DMS 273 (cell line): ENCODE measurements around the gene TBX18.

Experiments
- DNase-seq: peaks from one replicate; lab custom pipeline; 2025; ENCODE audit not compliant: unreplicated experiment; lab: John Stamatoyannopoulos, UW

TBX18 gene

DNA sequence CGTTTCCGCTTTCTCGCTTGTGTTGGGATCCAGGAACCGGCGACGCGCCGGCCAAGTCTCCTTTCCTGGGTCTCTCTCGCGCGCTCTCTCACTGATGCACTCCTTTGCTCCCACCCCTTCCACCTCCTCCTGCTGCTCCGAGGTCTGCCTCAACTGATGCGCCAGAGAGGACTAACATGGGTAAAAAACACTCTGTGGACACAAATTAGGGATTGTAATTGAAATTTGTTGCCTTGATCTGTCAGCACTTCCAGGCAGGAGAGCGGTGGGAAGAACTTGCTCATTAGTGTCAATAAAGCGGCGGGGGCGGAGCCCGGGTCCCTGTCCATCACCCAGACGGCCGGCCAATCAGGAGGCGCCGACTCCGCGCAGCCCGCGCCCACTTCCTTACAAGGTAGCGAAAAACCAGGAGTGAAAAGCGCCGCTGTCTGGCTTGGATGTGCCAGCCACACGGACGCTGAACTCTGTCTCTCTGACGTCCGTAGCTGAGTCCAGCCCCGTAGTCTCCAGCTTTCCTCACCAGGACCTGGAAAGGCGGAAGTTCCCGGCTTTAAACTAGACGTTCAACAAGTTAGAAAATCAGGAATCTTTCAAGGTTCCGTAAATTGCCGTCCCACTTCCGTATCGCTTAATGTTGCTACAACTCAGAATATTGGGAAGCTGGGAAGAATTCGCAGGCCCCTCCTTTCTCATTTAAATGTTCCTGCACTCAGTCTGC is at the start of gene TBX18:
Gene TBX18, minus strand, starts transcription at position 267 of the 718 bp plus-strand sequence. CDS start 417 bp downstream, outside the sequence.
- DNase-seq, result peak; percentile 71

DNA sequence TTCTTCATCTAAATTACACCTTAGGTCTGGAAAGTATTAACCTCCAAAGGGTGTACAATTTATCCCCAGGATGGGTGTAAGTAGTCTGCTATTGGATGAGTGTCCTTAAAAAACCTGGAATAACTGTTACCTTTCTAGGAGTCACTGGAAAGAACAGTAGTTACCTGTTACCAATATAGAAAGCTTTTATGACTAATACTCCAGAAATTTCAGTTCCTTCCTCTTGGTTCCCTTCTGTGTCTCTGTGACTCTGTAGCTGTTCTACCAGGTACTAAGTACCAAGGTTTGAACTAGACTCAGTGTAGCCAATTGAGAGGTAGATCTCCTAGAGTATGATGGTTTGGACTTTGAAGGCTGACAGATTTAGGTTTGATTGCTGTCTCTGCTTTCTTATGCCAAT is 47.0 kb upstream of the TBX18 start:
- DNase-seq, result no peak

DNA sequence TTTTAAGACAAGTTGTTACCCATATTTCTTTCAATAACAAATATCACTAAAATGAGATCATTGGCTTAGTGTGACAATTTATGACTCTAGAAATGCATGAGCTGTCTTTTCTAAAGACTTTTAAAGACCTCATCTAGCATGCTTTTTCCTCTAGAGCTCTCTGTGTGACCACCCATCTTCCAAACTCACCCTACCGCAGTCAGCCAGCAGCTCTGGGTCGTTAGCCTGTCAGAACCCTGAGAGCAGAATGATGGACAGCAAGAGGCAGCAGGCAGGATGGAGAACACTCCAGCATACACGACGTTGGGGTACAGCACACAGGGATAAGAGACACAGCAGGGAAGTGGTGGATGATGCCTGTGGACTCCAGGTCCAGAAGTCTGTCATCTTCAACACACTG is 45.1 kb upstream of the TBX18 start:
- DNase-seq, result no peak

DNA sequence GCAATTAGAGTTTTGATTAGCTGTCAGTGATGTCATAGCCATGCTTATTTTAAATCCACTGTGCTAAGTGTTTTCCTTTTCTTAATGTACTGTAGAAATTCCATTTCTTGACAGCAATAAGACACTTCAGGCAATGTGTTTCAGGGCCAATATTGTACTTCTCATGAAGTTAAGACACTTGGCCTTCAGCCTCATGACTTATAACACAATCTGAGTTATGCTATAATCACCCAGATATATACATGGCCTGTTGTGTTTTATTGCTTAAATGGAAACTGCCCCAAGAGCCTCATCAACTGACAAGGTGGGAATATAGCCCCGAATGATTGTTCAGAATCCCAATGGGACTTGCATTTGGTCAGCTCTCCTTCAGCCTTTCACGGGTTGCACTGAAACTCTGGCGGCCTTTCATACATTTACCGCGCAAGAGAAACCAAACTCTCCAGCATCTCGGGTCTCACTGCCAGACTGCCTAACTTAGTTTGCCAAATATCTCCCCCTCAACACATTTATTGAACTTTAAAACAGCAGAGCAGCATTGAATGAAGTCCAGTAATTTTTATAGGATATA is 44.2 kb upstream of the TBX18 start:
- DNase-seq, result no peak

DNA sequence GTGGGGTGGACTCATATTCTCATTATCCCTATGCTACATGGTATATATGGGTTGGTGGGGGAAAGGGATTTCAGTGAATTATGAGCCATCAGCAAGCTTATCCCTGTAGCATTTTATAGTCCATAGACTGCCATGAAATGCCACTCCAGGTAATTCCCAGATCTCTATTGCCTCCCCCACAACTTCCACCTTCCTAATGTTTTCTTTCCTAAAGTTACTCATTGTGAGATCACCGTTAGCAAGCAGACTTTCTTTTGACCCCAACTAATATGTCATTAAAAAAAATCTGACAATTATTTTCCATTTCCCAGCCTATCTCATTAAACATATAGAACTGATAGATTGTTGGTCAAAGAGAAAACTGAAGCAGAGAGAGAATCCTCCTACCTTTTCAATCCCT is 40.7 kb upstream of the TBX18 start:
- DNase-seq, result no peak

DNA sequence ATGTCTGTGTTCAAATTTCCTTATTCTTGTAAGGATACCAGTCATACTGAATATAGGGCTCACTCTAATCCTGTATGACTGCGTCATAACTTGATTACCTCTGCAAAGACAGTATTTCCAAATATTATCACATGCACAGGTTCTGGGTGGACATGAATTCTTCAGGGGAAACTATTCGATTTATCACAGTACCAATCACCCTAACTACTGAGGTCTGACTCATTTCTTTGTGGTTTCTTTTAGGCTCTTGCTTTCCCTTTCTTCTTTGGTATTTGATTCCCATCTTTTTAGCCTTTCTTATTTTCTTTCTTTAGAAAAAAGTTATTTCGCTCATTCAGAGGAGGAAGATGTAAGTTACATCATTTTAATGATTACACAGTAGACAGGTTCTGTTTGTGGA is 40.3 kb upstream of the TBX18 start:
- DNase-seq, result no peak

DNA sequence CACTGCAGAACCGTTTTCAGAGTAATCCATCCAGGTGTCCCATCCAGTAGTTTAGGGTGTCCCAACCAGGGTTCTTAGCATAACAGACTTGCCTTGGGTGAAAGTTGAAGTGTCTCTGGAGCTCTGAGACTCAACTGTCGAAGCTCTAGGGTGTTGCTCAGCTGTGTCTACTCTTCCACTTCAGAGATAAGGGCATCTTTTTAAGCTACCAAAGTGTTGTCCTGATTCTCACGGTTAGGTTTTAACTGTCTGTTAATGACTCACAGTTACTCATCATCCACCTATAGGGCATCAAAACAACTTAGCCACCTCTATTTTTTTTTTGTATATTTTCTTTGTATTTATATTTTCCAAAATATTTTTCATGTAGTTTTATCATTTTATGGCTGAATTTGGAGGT is 36.9 kb upstream of the TBX18 start:
- no peak for DNase-seq

DNA sequence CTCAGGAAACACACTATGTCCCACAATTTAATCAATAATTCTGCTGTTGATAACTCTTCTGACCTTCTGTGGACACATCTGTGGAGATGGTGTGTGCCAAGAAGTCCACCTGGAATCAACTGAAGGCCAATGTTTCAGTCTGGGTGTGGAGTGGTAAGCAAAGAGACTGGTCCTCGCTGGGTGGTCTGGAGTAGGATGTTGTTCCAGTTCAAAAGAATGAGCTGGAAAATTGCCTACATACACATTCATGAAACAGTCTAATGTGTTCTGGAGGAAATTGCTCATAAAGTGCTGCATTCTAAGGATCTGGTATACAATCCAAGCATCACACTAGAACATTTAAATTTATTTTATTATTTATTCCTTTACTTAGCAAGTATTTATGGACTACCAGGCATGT is 33.9 kb upstream of the TBX18 start:
- DNase-seq, result no peak

DNA sequence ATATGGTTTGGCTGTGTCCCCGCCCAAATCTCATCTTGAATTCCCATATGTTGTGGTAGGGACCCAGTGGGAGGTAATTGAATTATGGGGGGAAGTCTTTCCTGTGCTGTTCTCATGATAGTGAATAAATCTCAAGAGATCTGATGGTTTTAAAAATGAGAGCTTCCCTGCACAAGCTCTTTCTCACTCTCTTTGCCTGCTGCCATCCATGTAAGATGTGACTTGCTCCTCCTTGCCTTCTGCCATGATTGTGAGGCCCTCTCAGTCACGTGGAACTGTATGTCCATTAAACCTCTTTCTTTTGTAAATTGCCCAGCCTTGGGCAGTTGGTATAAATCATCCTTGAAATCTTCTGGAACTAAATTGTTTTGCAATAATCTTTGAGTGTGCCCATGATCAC is 31.9 kb upstream of the TBX18 start:
- DNase-seq, result no peak

DNA sequence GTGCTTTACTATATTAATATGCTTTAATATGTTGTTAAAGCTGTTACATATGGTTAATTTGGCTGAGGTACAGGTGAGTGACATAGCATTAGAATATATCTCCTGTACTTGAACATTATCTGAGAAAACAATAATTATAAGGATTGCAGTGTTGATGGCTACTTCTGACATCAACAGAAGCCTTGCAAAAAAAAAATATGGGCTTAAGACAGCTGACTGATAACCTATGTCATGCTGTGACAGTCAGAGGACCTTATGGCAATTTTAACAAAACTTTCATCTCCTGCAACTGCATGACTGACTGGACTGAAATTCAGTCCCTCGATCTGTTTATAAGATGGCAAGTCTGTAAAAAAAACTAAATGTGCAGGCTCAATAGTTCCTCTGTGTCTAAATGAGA is 27.5 kb upstream of the TBX18 start:
- no peak for DNase-seq

DNA sequence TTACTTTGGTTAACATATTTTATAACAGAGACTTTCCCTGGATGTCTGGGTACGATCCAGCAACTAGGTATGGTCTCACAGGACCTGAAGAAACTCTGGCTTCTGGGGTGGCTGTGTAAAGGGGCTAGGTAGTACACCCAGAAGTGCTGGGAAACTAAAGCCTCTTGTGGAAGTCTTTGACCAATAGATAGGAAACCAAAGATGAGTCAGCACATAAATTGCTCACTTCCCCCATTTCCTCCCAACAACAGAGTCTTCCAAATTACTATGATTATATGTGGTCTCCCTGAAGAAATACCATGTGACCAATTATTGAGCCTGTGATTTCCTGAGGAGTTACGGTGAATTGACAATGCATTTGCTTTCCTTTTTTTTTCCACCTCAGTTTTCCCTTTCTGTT is 26.8 kb upstream of the TBX18 start:
- no peak for DNase-seq

DNA sequence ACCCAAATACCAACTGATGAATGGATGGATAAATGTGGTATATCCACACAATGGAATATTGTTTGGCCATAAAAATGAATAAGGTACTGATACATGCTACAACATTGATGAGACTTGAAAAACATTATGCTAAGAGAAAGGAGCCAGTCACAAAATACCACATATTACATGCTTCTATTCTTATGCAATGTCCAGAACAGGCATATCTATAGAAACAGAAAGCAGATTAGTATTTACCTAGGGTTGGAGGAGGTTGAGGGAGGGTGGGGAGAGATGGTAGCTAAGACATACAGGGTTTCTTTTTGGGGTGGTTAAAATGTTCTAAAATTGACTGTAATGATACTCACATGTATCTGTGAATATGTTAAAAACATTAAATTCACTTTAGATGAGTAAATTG is 24.8 kb upstream of the TBX18 start:
- DNase-seq, result no peak

DNA sequence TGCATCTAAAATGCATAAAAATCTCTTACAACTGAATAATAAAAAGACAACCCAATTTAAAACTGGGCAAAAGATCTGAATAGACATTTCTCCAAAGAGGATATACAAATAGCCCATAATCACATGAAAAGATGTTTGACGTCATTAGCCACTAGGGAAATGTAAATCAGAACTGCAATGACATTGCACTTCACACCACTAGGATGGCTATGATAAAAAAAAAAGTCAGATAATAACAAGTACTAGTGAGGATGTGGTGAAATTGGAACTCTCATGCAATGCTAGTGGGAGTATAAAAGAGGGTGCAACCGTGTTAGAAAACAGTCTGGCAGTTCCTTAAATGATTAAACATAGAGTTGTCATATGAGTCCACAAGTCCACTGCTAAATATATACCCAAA is 24.3 kb upstream of the TBX18 start:
- DNase-seq, result no peak

DNA sequence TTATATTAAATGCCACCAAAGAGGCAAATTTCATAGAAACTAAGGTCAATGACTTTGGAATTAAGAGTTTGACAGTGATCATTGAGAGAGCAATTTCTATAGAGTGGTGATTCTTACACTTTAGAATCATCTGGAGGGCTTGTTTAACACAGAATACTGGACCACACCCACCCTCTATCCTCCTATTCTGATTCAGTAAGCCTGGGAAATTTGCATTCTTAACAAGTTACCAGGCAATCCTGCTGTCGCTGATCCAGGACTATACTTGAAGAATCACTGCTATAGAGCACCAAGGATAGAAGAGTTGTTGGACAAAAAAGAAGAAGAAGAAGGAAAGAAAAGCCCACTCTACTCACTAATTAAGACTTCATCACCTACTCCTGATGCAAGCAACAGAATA is 21.3 kb upstream of the TBX18 start:
- DNase-seq, result no peak

DNA sequence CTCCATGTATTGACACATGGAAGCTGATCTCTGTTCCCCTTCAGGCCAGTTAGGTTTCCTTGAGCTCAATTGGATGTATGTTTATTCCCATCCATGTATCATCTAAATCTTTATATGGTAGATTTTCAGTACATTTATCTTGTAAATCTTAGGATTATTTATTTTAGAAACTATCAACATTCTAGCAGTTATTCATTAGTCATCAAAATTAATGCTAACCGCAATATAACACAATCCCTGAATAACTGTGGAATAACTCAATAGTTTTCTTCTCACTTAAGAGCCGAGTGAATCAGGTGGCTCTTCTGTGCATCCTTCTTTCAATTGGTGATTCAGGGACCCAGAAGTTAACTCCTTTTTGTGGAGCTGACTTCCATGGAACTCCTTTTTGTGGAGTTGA is 15.5 kb upstream of the TBX18 start:
- no peak for DNase-seq

DNA sequence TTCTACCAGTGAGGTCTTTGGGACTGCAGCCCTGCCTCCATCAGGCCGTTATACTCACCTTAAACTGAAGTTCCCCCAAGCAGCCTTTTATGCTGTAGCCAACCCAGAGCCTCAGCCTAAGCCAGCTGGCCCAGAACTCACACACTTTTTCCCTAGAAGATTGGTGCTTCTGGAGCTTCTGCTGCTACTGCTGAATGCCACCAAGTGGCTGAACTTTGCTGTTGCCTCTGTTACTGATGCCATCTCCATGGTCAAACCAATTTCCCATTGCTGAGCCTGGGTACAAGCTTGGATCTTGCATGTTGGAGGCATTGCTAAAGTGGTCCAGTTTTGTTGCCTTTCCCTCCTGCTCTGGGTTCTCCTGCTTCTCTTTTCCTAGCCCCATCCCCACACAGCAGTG is 15.0 kb upstream of the TBX18 start:
- DNase-seq, result no peak

DNA sequence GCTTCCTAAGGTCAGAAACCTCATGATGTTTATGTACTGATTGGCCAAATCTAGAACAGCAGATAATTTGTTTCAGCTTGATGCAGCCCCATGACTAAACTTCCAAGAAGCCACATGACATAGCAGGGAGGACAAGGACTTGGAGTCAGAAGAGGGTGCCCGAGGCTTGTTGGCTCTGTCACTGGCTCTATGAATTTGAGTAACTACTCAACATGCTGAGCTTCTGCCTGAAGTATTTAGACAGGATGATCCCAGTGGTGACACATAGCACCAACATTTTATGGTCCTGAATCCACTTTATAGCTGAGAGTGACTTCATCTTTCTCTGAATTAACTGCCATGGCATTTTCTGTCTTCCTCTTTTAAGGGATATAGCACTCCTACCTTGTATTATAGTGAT is 13.5 kb upstream of the TBX18 start:
- DNase-seq, result no peak

DNA sequence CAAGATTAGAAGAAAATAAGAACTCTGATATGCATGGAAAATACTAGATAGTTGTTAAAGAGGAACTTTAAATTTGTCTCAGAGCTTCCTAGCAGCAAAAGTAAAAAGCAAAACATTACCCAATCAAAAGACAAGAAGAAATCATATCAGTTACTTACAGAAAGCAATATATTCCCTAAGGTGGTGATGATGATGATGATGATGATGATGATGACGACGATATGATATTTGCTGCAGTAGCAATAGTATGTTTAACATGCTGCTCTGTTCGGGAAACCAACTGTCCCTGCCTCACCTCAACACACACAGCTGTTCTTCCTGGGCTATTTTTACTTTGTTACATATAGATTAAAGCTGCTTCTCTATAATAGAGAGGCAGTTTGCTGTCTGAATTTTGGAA is 12.0 kb upstream of the TBX18 start:
- DNase-seq, result no peak

DNA sequence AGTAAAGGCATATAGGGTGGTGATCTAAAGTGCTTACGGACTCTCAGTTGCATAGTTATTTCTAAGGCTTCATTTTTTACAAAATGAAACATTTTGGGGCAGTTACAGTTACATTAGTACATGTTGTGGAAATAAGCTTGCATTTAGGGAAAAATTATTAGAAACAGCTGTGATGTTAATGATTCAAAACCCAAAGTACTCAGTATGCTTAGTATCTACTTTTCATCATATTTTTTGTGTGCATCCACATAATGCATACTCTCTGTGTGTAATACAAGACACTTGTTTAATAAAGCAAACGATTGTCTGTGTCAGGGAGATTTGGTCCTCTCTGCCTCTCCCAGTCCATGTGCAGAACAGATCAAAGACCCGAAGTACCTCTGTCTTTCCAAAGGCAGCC is 11.4 kb upstream of the TBX18 start:
- DNase-seq, result no peak

DNA sequence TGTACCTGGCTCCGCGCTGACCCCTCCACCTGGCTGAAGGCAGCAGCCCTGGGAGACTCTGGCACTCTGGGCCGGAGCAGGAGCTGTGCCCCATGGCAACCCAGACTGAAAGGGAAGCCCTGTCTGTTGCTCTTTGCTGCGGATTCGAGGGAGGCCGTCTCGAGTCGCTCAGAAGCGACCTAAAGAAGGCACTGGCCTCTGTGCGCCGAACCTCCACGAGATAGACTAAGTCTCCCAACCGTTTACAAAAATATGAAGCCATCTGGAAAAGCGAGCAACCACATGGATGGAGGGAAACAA is 10.5 kb upstream of the TBX18 start:
- no peak for DNase-seq

DNA sequence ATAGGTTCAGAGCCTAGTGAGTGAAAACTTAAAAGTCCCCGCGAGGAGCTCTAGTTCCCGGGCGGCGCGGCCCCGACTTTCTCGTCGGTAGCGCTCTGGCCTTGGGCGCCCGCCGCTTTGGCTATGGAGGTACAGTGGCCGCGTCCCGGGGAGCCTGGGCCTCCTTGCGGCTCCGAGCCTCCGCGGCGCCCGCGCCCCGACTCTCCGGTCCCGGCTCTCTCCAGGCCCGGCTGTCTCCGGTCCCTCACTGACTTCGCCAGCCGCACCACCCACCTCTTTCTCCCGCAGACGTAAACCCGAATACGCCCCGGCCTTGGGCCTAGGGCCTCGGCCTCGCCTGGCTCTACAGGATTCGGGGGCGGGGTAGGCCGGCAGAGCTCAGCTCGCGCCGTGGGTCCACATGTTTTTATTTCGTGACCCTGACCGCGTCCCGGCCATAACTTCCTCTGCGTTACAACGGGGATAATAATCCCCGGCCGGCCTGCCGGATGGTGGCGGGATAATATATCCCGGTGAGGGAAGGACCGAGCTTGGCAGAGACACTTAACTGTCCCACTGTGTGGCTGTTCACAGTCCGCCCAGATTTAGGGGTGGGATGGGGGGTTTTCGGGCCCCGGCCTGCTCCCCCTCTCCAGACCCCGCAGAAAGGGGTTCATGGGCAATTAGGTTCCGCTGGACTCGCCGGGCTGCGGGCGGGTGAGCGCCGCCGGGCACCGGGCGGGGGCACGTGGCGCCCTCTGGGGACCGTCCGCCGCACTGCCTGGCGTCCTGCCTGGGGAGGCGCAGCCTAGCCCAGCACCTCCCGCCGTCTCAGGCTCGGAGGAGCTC is 10.0 kb upstream of the TBX18 start:
- DNase-seq, result peak; percentile 68

DNA sequence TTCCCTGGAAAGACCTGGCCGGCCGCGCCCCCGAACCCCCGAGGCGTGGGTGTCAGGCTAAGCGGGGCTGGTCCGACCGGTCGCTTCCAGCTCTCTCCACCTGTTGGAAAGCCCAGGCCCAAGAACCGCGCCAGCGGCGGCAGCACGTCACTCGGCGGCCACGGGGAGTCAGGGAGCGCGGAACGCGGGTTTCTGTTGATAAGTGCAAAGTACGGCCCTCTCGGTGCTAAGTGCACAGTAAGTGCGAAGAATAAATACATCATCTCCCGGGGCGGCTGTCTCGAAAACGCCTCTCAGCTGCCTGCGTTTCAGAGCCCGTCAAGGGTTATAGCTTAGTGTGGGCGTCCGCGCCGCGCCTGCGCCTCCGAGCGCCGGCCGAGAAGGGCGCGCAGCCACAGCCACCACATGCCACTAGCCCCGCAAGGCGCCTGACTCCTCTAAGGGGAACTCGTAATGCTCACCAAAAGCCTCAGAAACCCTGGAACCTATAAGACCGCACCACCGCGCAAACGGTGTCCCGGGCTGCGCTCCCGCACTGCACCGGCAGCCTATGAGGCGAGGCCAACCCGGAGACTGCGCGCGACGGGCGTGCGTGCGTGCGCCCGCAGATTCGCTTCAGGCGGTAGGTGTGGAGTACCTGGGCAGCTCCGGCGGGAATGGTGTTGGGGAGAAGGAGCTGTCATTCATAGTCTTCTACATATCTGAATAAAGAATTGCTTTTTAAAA is 9.2 kb upstream of the TBX18 start:
- DNase-seq, result peak; percentile 49
